GM12872 (cell line): ENCODE measurements around the gene PLXDC2.

ENCODE experiments used
- CTCF ChIP-seq: IDR thresholded peaks from 3 replicates; pipeline ENCODE4 v1.5.1; 2011; ENCODE audit warnings: low read depth, mild to moderate bottlenecking, low read length, moderate library complexity; ENCODE audit not compliant: insufficient read depth

Gene PLXDC2

GRCh38 chr10:19913987-19914386 is 97.8 kb downstream of the PLXDC2 start:
- TF ChIP-seq CTCF = no peak

DNA sequence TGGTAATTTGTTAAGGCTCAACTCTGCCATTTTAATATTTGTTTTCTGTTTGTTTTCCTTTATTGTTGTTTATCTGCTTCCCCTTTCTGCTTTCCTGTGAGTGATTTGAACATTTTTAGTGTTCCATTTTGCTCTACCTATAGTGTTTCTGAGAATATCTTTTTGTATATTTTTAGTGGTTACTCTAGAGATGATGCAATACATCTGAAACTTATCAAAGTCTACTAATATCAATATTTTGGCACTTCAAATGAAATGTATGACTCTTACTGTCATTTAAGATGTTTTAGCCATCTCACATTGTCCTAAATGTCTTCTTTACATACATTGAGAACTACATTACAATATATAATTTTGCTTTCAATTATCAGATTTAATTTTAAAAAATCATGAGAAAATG is 98.9 kb downstream of the PLXDC2 start:
- TF ChIP-seq CTCF = no peak

DNA sequence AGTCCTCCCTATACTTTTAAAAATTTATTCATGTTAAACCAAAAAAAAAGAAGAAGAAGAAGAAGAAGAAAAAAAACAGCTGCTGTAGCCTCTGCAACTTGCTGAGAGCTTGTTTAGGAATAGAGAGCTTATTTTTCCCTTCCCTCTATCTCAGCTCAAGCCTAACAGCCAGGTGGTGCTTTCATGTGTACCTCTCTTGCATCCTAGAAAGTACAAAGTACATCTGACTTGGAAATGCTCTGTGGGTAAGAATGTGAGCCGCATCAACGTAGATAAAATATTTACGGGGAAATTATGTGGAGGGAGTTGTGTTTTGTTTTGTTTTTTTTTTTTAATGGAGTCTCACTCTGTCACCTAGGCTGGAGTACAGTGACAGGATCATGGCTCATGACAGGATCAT is 99.6 kb downstream of the PLXDC2 start:
- TF ChIP-seq CTCF = no peak

DNA sequence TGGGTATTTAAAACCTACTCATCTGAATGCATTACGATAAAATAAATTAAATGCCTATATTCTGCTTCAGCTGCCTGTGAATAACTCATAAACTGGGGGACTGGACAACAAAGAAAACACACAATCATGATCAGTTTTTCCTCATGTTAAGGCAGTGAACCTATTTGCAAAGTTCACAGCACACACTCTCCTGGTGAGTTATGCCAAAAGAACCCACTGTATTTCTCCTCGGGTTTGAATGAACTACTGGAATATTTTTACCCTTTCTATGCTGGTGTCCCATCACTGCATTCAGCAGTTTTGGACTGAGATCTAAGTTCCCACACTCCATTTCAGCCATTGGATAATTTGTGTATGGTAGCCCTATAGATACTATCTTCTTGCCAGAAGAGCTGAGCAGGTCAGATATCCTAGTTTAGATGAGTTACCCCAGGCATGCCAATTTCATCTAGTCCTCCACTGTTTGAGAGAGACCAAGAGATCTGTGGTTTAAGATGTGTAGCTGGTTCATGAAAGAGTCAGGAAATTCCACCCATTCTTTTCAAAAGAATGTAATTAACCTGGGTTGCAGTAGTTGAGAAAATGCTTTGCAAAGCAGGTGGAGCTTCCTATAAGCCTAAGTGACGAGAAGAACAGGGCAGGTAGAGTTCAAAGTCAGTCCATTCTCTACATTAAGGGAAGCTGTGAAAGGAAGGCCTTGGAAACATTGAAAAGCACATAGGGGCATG is 101.7 kb downstream of the PLXDC2 start:
- no peak for TF ChIP-seq CTCF

GRCh38 chr10:19918794-19919193 is 102.6 kb downstream of the PLXDC2 start:
- no peak for TF ChIP-seq CTCF

- TF ChIP-seq CTCF = no peak
Observed at GRCh38 chr10:19919671-19920070, 103.4 kb downstream of the PLXDC2 start.

GRCh38 chr10:19920075-19920726 is 104.0 kb downstream of the PLXDC2 start:
- TF ChIP-seq CTCF = no peak
